ENCODE data around the gene PCCA.

PCCA gene

DNA sequence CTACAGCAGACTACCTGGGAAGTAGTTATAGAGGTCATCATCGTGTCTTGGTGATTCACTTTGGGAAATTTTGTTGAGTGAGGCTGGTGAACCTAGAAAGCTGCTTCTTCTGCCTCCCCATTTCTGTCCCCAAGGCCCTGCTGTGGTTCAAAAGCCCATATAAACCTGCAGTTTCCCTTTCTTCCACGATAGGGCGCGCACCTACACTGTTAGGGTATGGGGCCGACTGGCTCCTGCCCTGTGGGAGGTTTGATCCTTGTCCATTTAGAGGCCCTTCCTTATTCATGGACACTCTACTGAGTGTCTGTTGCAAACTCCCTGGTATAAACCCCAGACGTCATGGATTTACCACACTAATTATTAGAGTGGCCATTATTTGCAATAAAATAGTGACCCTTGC is 307.9 kb downstream of the PCCA start:
- TF ChIP-seq, protein P1, sequence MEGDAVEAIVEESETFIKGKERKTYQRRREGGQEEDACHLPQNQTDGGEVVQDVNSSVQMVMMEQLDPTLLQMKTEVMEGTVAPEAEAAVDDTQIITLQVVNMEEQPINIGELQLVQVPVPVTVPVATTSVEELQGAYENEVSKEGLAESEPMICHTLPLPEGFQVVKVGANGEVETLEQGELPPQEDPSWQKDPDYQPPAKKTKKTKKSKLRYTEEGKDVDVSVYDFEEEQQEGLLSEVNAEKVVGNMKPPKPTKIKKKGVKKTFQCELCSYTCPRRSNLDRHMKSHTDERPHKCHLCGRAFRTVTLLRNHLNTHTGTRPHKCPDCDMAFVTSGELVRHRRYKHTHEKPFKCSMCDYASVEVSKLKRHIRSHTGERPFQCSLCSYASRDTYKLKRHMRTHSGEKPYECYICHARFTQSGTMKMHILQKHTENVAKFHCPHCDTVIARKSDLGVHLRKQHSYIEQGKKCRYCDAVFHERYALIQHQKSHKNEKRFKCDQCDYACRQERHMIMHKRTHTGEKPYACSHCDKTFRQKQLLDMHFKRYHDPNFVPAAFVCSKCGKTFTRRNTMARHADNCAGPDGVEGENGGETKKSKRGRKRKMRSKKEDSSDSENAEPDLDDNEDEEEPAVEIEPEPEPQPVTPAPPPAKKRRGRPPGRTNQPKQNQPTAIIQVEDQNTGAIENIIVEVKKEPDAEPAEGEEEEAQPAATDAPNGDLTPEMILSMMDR (IDR thresholded peaks at IDR 0.05; ENCODE audit: insufficient read depth, missing control alignments), result no peak
- DNase-seq (ENCODE audit: insufficient read length, low spot score), result no peak
- no peak for FAIRE-seq

DNA sequence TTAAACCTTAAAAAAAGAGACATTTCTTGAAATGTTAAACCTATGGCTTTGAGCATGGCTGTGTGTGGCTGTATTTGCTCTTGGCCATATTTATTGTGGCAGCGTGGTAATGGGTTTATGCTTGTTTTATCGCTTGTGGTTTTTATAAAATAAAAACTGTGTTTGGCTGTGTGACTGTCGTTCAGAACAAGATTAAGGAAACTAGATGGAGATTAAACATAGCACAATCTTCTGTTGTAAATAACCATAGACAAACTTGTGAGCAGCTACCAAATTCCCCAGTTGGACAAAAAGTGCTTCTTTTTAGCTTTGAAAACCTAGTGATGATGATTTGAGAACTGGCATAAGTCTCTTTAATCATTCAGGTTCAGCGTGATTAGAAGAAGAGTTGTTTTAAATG is 308.7 kb downstream of the PCCA start:
- FAIRE-seq, result peak; percentile 44
- DNase-seq (ENCODE audit: insufficient read length, low spot score), result no peak
- TF ChIP-seq, protein P1 (IDR thresholded peaks at IDR 0.05; ENCODE audit: insufficient read depth, missing control alignments), result no peak

DNA sequence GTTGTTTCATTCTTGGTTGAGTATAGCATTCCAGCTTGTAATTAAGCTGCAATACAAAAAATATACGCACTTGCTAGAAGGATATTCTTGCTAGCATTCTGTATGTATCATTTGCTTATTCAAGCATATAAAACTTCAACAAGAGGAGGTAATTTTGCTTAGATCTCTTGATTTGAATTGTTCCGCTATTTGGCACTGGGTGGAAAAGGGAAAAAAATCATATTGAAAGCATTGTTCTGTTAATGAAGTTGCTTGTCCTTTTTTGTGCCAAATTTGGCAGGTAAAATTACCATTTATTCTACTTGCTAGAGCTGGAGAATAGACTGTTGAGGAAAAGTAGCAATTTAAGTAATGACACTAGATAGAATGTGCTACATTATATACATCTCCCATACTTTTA is 309.5 kb downstream of the PCCA start:
- DNase-seq (ENCODE audit: insufficient read length, low spot score), result no peak
- TF ChIP-seq, protein P1 (IDR thresholded peaks at IDR 0.05; ENCODE audit: insufficient read depth, missing control alignments), result no peak
- FAIRE-seq, result peak; percentile 38

DNA sequence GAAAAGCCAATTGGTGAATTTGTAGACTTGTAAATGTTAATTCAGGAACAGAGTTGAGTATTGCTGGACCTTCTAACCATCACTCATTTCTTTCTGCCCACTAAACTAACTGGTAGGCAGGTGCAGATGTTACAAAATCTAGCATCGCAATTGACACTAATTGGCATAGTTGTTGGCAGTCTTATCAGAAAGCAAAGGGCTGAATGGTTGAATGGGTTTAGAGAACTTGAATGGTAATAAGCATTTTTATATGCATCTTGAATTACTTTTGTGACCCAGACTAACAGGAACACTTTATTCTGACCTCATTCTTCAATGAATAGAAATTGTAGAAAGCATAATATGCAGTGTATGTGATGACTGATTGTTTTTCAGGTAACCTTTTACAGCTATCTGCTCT is 310.6 kb downstream of the PCCA start:
- FAIRE-seq, result no peak

DNA sequence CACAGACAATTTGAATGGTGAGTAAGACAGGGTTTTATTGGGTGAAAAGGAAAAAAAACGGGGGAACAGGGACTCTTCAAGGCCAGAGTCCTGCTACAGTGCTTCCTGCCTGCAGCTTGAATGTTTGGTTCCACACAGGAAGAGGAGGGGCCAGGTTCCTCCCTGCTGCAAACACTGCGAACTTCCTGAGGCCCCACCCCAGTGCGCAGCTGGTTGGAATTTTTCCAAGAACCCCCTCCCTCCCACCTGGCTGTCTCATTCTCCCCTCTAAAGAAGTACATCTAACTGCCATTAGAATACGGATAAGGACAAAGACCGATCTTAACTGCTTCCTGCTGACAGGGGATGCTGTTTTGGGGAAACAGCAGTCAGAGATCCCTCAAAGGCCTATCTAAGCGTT is 314.8 kb downstream of the PCCA start:
- DNase-seq (ENCODE audit: insufficient read length, low spot score) (no peak), FAIRE-seq (no peak)
- TF ChIP-seq, protein P1 (IDR thresholded peaks at IDR 0.05; ENCODE audit: insufficient read depth, missing control alignments), result no peak

More for the DNA sequence above, 310.6 kb downstream of the PCCA start:
- TF ChIP-seq, protein P1 (IDR thresholded peaks at IDR 0.05; ENCODE audit: insufficient read depth, missing control alignments), result no peak
- DNase-seq (ENCODE audit: insufficient read length, low spot score), result no peak

DNA sequence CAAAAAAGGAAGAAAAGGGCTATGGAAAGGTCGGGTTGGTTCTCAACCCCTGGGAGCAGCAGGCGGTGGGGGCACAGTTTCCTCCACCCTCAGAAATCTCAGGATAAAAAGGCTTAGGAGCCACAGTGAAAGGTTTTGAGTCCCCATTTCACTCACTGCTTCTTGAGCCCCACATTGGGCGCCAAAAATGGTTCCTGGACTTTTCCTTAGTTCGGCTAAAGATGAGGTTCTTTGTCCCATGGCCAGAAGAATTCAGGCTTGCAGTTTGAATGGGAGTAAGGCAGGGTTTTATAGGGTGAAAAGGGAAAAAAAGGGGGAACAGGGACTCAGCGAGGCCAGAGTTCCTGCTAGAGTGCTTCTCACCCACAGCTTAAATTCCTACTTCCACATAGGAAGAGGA is 320.2 kb downstream of the PCCA start:
- FAIRE-seq (no peak), DNase-seq (ENCODE audit: insufficient read length, low spot score) (no peak)
- TF ChIP-seq, protein P1 (IDR thresholded peaks at IDR 0.05; ENCODE audit: insufficient read depth, missing control alignments), result no peak

DNA sequence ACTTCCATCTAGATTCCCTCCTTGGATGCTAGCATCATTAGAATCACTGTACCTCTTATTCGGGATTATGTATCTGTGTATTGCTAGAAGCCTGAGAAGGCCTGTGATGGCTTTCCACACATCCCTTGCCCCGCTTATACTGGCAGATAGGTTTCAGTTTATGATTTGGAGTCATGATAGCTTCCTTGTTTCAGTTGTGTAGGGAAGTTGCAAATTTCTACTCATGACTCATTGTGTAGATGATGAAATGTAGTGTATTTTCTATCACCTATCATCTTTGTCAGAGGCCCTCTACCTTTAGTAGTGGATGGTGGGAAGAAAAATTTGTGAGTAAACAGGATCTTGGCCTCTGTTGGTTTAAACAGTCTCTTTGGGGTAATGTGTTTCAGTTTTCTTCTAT is 334.5 kb downstream of the PCCA start:
- FAIRE-seq (no peak), DNase-seq (ENCODE audit: insufficient read length, low spot score) (no peak)
- TF ChIP-seq, protein P1 (IDR thresholded peaks at IDR 0.05; ENCODE audit: insufficient read depth, missing control alignments), result no peak

Data from D721Med (cell line).